ENCODE data around the gene FHL2.
A peak's percentile ranks its signal among the peaks of the same experiment; 100 is the strongest.

FHL2 gene

GRCh38 chr2:105410554-105410953 lies 11.7 kb upstream of the FHL2 start:
- H3K27me3 ChIP-seq = no peaks in the 10 kb centered on the region
- no peaks in the 10 kb centered on the region for H3K36me3 ChIP-seq
- no peak for DNase-seq
- H3K9me3 ChIP-seq = no peaks in the 10 kb centered on the region
- no peak overlapping the region for H3K4me3 ChIP-seq (ENCODE audit: low read depth, low read length)
- no peak for TF ChIP-seq CTCF (IDR thresholded peaks at IDR 0.05; ENCODE audit: low read depth, low read length)
- peaks cover 9% of the 10 kb centered on the region for H3K4me1 ChIP-seq

- Histone ChIP-seq H3K27me3 (no peaks in the 10 kb centered on the region), H3K9me3 (no peaks in the 10 kb centered on the region), H3K4me3 (ENCODE audit: low read depth, low read length) (no peak overlapping the region), H3K36me3 (no peaks in the 10 kb centered on the region), H3K4me1 (peaks cover 9% of the 10 kb centered on the region)
- no peak for TF ChIP-seq CTCF (IDR thresholded peaks at IDR 0.05; ENCODE audit: low read depth, low read length)
- no peak for DNase-seq
Observed at GRCh38 chr2:105409717-105410116, 10.9 kb upstream of the FHL2 start.

- H3K9me3 ChIP-seq = no peaks in the 10 kb centered on the region
- DNase-seq = no peak
- no peak overlapping the region for H3K4me3 ChIP-seq (ENCODE audit: low read depth, low read length)
- TF ChIP-seq CTCF (IDR thresholded peaks at IDR 0.05; ENCODE audit: low read depth, low read length) = no peak
- no peaks in the 10 kb centered on the region for H3K36me3 ChIP-seq
- H3K4me1 ChIP-seq = peaks cover 9% of the 10 kb centered on the region
- H3K27me3 ChIP-seq = no peaks in the 10 kb centered on the region
Observed at GRCh38 chr2:105407946-105408743, 9.3 kb upstream of the FHL2 start.

GRCh38 chr2:105406221-105406620 lies 7.4 kb upstream of the FHL2 start:
- Histone ChIP-seq H3K27me3 (no peaks in the 10 kb centered on the region), H3K9me3 (no peaks in the 10 kb centered on the region), H3K4me1 (peaks cover 9% of the 10 kb centered on the region), H3K4me3 (ENCODE audit: low read depth, low read length) (no peak overlapping the region), H3K36me3 (no peaks in the 10 kb centered on the region)
- TF ChIP-seq CTCF (IDR thresholded peaks at IDR 0.05; ENCODE audit: low read depth, low read length) = no peak
- DNase-seq = peak; percentile 58

GRCh38 chr2:105405291-105405690 lies 6.4 kb upstream of the FHL2 start:
- no peak for DNase-seq
- H3K27me3 ChIP-seq = no peaks in the 10 kb centered on the region
- no peak for TF ChIP-seq CTCF (IDR thresholded peaks at IDR 0.05; ENCODE audit: low read depth, low read length)
- H3K4me3 ChIP-seq (ENCODE audit: low read depth, low read length) = no peak overlapping the region
- peaks cover 9% of the 10 kb centered on the region for H3K4me1 ChIP-seq
- no peaks in the 10 kb centered on the region for H3K36me3 ChIP-seq
- H3K9me3 ChIP-seq = no peaks in the 10 kb centered on the region

- Histone ChIP-seq H3K4me1 (peaks cover 9% of the 10 kb centered on the region), H3K4me3 (ENCODE audit: low read depth, low read length) (no peak overlapping the region), H3K9me3 (no peaks in the 10 kb centered on the region), H3K36me3 (no peaks in the 10 kb centered on the region), H3K27me3 (no peaks in the 10 kb centered on the region)
- no peak for TF ChIP-seq CTCF (IDR thresholded peaks at IDR 0.05; ENCODE audit: low read depth, low read length)
- DNase-seq = no peak
Observed at GRCh38 chr2:105404736-105405135, 5.9 kb upstream of the FHL2 start.

Measured in BE2C (cell line).